ENCODE measurements around the gene ACTR2. TPM values are rescaled to one million over a fixed set of nuclear protein-coding genes. Genes with fewer than 3 reads are reported as not detected.

Gene ACTR2
- total and polyA plus RNA-seq, 2 of the 13 experiments (the other 11 are each of a cell fraction or from before 2014, with no cell fraction given) = 51.2 to 100 TPM

DNA sequence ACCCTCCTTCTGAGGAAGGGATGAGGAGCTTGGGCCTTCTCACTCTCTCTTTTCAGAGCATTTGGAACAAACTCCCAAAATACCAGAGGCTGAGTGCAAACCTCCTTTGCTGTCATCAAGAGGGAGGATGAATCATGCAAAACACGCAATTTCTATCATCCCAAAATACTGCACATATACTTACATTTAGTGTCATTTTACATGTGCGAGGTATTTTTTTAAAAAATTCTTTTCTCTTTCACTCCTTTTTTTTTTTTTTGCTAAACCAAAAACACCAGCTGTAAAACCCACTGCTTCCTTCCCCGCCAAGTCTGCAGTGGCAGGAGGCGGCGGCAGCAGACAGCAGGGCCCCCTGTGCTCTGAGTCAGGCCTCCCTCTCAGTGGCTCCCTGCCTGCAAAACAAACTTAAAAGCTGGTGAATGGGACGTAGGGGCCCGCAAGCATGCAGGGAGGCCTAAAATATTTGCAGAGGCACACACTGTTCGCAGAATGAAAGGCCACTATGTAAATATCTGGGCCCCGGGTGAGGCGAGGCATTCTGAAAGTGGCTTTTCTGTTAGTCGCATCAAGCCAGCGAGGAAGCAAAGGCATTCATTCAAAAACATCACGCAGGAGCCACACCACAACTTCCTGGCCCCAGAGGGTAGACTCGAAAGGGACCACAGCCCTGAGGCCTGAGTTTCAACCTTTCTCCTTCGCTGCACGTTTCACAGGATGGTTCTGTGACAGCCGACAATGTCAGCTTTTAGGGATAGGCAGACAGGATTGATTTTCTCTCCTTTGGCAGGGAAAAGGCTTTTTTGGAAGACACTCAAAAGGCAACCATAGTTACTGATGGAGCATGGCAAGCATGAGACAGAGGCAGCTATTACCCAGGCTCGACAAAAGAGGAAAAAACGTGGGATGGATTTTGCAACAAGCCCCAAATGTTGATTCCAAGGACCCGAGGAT, 73.4 kb downstream of the ACTR2 start (continued):
- TF ChIP-seq, protein P1, sequence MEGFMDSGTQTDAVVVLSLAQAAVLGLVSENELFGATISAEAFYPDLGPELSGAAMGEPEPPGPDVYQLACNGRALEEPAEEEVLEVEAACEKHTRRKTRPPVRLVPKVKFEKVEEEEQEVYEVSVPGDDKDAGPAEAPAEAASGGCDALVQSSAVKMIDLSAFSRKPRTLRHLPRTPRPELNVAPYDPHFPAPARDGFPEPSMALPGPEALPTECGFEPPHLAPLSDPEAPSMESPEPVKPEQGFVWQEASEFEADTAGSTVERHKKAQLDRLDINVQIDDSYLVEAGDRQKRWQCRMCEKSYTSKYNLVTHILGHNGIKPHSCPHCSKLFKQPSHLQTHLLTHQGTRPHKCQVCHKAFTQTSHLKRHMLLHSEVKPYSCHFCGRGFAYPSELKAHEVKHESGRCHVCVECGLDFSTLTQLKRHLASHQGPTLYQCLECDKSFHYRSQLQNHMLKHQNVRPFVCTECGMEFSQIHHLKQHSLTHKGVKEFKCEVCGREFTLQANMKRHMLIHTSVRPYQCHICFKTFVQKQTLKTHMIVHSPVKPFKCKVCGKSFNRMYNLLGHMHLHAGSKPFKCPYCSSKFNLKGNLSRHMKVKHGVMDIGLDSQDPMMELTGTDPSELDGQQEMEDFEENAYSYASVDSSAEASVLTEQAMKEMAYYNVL (CRISPR knock-in tag; IDR thresholded peaks at IDR 0.05; ENCODE audit: borderline replicate concordance) = 0 out of 2 replicates have a peak, but pooled peaks have one; percentile 6
- TF ChIP-seq MXI1 (IDR thresholded peaks at IDR 0.05; ENCODE audit: borderline replicate concordance, low read depth, low read length) (peak; percentile 59; the same call in 1 of the 3 replicates), ELF3 (CRISPR knock-in tag; IDR thresholded peaks at IDR 0.05) (peak; percentile 86), SATB2 (CRISPR knock-in tag; IDR thresholded peaks at IDR 0.05) (peak; percentile 73; the same call in 1 of the 2 replicates), ZNF331 (CRISPR knock-in tag; IDR thresholded peaks at IDR 0.05) (peak; percentile 92)
- TF ChIP-seq, protein P2, sequence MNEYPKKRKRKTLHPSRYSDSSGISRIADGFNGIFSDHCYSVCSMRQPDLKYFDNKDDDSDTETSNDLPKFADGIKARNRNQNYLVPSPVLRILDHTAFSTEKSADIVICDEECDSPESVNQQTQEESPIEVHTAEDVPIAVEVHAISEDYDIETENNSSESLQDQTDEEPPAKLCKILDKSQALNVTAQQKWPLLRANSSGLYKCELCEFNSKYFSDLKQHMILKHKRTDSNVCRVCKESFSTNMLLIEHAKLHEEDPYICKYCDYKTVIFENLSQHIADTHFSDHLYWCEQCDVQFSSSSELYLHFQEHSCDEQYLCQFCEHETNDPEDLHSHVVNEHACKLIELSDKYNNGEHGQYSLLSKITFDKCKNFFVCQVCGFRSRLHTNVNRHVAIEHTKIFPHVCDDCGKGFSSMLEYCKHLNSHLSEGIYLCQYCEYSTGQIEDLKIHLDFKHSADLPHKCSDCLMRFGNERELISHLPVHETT (CRISPR knock-in tag; conservative IDR thresholded peaks at IDR 0.05) = peak; percentile 81; the same call in 1 of the 2 replicates
- TF ChIP-seq, protein P3, sequence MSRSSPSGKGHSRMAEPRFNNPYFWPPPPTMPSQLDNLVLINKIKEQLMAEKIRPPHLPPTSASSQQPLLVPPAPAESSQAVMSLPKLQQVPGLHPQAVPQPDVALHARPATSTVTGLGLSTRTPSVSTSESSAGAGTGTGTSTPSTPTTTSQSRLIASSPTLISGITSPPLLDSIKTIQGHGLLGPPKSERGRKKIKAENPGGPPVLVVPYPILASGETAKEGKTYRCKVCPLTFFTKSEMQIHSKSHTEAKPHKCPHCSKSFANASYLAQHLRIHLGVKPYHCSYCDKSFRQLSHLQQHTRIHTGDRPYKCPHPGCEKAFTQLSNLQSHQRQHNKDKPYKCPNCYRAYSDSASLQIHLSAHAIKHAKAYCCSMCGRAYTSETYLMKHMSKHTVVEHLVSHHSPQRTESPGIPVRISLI (CRISPR knock-in tag; IDR thresholded peaks at IDR 0.05; ENCODE audit: borderline replicate concordance) = peak; percentile 49; the same call in 1 of the 2 replicates
- TF ChIP-seq, protein P4, sequence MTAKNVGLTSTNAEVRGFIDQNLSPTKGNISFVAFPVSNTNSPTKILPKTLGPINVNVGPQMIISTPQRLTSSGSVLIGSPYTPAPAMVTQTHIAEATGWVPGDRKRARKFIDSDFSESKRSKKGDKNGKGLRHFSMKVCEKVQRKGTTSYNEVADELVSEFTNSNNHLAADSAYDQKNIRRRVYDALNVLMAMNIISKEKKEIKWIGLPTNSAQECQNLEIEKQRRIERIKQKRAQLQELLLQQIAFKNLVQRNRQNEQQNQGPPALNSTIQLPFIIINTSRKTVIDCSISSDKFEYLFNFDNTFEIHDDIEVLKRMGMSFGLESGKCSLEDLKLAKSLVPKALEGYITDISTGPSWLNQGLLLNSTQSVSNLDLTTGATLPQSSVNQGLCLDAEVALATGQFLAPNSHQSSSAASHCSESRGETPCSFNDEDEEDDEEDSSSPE (CRISPR knock-in tag; IDR thresholded peaks at IDR 0.05) = peak; percentile 61; the same call in 1 of the 2 replicates
- TF ChIP-seq, protein P5, sequence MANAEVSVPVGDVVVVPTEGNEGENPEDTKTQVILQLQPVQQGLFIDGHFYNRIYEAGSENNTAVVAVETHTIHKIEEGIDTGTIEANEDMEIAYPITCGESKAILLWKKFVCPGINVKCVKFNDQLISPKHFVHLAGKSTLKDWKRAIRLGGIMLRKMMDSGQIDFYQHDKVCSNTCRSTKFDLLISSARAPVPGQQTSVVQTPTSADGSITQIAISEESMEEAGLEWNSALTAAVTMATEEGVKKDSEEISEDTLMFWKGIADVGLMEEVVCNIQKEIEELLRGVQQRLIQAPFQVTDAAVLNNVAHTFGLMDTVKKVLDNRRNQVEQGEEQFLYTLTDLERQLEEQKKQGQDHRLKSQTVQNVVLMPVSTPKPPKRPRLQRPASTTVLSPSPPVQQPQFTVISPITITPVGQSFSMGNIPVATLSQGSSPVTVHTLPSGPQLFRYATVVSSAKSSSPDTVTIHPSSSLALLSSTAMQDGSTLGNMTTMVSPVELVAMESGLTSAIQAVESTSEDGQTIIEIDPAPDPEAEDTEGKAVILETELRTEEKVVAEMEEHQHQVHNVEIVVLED (CRISPR knock-in tag; IDR thresholded peaks at IDR 0.05; ENCODE audit: borderline replicate concordance) = peak; percentile 50
- TF ChIP-seq, protein P6, sequence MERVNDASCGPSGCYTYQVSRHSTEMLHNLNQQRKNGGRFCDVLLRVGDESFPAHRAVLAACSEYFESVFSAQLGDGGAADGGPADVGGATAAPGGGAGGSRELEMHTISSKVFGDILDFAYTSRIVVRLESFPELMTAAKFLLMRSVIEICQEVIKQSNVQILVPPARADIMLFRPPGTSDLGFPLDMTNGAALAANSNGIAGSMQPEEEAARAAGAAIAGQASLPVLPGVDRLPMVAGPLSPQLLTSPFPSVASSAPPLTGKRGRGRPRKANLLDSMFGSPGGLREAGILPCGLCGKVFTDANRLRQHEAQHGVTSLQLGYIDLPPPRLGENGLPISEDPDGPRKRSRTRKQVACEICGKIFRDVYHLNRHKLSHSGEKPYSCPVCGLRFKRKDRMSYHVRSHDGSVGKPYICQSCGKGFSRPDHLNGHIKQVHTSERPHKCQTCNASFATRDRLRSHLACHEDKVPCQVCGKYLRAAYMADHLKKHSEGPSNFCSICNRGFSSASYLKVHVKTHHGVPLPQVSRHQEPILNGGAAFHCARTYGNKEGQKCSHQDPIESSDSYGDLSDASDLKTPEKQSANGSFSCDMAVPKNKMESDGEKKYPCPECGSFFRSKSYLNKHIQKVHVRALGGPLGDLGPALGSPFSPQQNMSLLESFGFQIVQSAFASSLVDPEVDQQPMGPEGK (CRISPR knock-in tag; IDR thresholded peaks at IDR 0.05) = peak; percentile 92

Data from HepG2 (cell line).